MM.1S (cell line): ENCODE data around the gene LY9.

Source experiments
- DNase-seq: peaks from one replicate; pipeline ENCODE4 v3.0.0-alpha.2; 2015
- H2AFZ ChIP-seq: fragments of 300-600 bp; sonication (generic); 2 replicates; pipeline ENCODE4 v1.6.0; 2016; ENCODE audit warnings: antibody characterized with exemption, low read length
- H3F3A ChIP-seq: fragments of 300-600 bp; sonication (generic); 2 replicates; pipeline ENCODE4 v1.6.1; 2016; ENCODE audit warnings: mild to moderate bottlenecking, antibody characterized with exemption, low read length, moderate library complexity, mixed read lengths; ENCODE audit not compliant: insufficient read depth
- H3K27ac ChIP-seq: fragments of 300-600 bp; sonication (generic); 2 replicates; pipeline ENCODE4 v1.5.1; 2016; ENCODE audit warnings: mild to moderate bottlenecking, low read length
- H3K27me3 ChIP-seq: fragments of 300-600 bp; sonication (generic); replicated peaks from 2 replicates; pipeline ENCODE4 v1.6.0; 2016; ENCODE audit warnings: low read length; ENCODE audit not compliant: insufficient read depth
- H3K36me3 ChIP-seq: fragments of 300-600 bp; sonication (generic); replicated peaks from 2 replicates; pipeline ENCODE4 v1.6.1; 2016; ENCODE audit warnings: mild to moderate bottlenecking, low read length, mixed read lengths; ENCODE audit not compliant: insufficient read depth
- H3K4me1 ChIP-seq: fragments of 300-600 bp; sonication (generic); 2 replicates; pipeline ENCODE4 v1.6.1; 2016; ENCODE audit warnings: low read length, mixed read lengths
- H3K4me2 ChIP-seq: fragments of 300-600 bp; sonication (generic); 2 replicates; pipeline ENCODE4 v1.6.0; 2016; ENCODE audit warnings: low read depth, low read length
- H3K4me3 ChIP-seq: fragments of 300-600 bp; sonication (generic); 2 replicates; pipeline ENCODE4 v1.5.1; 2016; ENCODE audit warnings: low read length, mixed read lengths
- H3K79me2 ChIP-seq: fragments of 300-600 bp; sonication (generic); 2 replicates; pipeline ENCODE4 v1.6.1; 2016; ENCODE audit warnings: mixed run types, low read length, mixed read lengths
- H3K9ac ChIP-seq: fragments of 300-600 bp; sonication (generic); 2 replicates; pipeline ENCODE4 v1.6.1; 2016; ENCODE audit warnings: low read length, mixed read lengths
- H3K9me2 ChIP-seq: fragments of 300-600 bp; sonication (generic); replicated peaks from 2 replicates; pipeline ENCODE4 v1.6.1; 2016; ENCODE audit warnings: mild to moderate bottlenecking, low read length, mixed read lengths; ENCODE audit not compliant: insufficient read depth
- H3K9me3 ChIP-seq: fragments of 300-600 bp; sonication (generic); replicated peaks from 2 replicates; pipeline ENCODE4 v1.6.1; 2016; ENCODE audit warnings: mild to moderate bottlenecking, low read length, mixed read lengths; ENCODE audit not compliant: insufficient read depth
- H4K20me1 ChIP-seq: fragments of 300-600 bp; sonication (generic); 2 replicates; pipeline ENCODE4 v1.6.1; 2016; ENCODE audit warnings: mild to moderate bottlenecking, low read length, moderate library complexity, mixed read lengths; ENCODE audit not compliant: insufficient read depth
- CTCF ChIP-seq: fragments of 300-600 bp; sonication (generic); IDR thresholded peaks from 2 replicates; pipeline ENCODE4 v1.5.1; 2016; ENCODE audit warnings: antibody characterized with exemption, low read length, mixed read lengths
- EZH2 ChIP-seq: fragments of 300-600 bp; sonication (generic); optimal IDR thresholded peaks from 2 replicates; pipeline ENCODE3; 2017; ENCODE audit warnings: low read depth, mild to moderate bottlenecking, antibody characterized with exemption, low read length, mixed read lengths
- EZH2phosphoT487 ChIP-seq: fragments of 300-600 bp; sonication (generic); IDR thresholded peaks from 2 replicates; pipeline ENCODE4 v1.6.1; 2018; ENCODE audit warnings: antibody characterized with exemption, low read length

Gene LY9

GRCh38 chr1:160836561-160836960, 40.6 kb downstream of the LY9 start:
- Histone ChIP-seq H3K36me3 (no peaks in the 10 kb centered on the region), H3K9ac (no peak overlapping the region)
- no peak for TF ChIP-seq CTCF
- TF ChIP-seq EZH2phosphoT487: no peak
- TF ChIP-seq EZH2: no peak

DNA sequence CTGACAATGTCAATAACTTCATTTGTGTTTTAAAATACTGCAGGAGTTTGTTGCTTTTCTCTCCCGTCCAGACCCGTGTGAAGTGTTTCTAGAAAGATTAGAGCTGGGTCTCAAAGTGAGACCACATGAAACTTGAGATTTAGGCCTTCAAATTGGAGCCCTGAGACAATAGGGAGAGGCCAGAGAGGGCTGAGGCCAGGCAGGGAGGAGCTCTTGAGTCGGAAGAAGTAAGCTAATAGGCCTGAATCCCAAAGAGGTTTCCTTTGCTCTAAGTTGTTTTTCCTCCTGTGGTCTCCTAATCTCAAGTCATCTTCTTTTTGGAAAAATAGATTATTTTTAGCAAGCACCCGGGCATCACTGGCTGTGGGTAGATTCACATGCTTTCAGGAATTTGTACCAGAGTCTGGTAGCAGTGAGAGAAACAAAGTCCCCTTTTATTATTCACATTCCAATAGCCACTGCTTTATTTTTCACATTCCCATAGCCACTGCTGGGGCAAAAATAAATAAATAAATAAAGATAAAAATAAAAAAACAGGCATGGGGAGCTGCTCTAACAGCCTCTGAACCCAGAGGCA, 41.1 kb downstream of the LY9 start:
- Histone ChIP-seq H3K27me3 (no peaks in the 10 kb centered on the region), H3K9me3 (no peaks in the 10 kb centered on the region), H3K9ac (no peak overlapping the region)

More at GRCh38 chr1:160836561-160836960, 40.6 kb downstream of the LY9 start:
- Histone ChIP-seq H3K4me2 (no peak overlapping the region), H3K9me3 (no peaks in the 10 kb centered on the region), H3K79me2 (no peaks in the 10 kb centered on the region), H3K4me3 (no peak overlapping the region), H3K9me2 (no peaks in the 10 kb centered on the region), H4K20me1 (no peaks in the 10 kb centered on the region), H3K27me3 (no peaks in the 10 kb centered on the region), H3K4me1 (peaks cover 26% of the 10 kb centered on the region), H2AFZ (peak overlapping the region; percentile 21), H3F3A (peaks cover 7% of the 10 kb centered on the region; the same call in 1 of the 2 replicates), H3K27ac (peak overlapping the region; percentile 28; the same call in 1 of the 2 replicates)
- DNase-seq: no peak

DNA sequence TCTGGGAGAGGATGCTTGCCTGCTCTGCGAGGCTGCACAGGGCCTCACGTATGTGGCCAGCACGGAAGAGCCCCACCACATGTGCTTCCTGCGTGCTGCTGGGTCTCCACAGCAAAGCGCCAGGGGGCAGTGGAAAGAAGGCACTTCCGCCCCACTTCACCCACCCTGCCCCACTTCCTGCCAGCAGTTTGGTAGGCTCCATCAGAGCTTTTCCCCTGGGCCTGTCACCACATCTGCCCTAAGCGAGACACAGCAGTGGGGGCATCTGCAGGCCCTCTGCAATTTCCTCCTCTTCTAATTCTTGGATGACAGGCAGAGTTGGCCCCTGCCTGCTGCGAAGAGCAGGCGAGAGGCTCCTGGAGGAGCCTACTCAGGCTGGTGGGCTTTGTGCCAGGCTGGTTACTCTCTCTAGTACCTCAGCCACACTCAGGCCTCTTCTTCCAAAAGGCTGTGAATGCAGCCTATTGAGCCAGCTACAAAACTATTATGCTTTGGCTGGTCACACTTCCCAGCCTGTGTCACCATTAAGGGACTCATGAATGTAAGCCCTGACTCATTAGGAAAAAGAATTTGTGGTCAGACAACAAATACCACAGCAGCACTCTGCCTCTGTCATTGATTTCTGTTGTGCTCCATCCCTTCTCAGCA, 41.7 kb downstream of the LY9 start:
- Histone ChIP-seq H4K20me1 (no peaks in the 10 kb centered on the region), H3K9me2 (no peaks in the 10 kb centered on the region), H3K9ac (no peak overlapping the region), H3F3A (peaks cover 6% of the 10 kb centered on the region; the same call in 1 of the 2 replicates), H2AFZ (no peak overlapping the region), H3K79me2 (no peaks in the 10 kb centered on the region), H3K27me3 (no peaks in the 10 kb centered on the region), H3K4me2 (no peak overlapping the region), H3K4me3 (no peak overlapping the region), H3K27ac (peak overlapping the region; percentile 22; the same call in 1 of the 2 replicates), H3K36me3 (no peaks in the 10 kb centered on the region), H3K4me1 (peaks cover 37% of the 10 kb centered on the region), H3K9me3 (no peaks in the 10 kb centered on the region)
- peak; percentile 67 for DNase-seq
- TF ChIP-seq EZH2 (no peak), EZH2phosphoT487 (no peak), CTCF (no peak)

More for the DNA sequence above, 41.1 kb downstream of the LY9 start:
- Histone ChIP-seq H3K79me2 (no peaks in the 10 kb centered on the region), H3K9me2 (no peaks in the 10 kb centered on the region), H3K4me2 (no peak overlapping the region), H3K4me3 (no peak overlapping the region), H3K4me1 (peaks cover 31% of the 10 kb centered on the region), H3K27ac (peak overlapping the region; percentile 28; the same call in 1 of the 2 replicates), H3K36me3 (no peaks in the 10 kb centered on the region), H2AFZ (peak overlapping the region; percentile 21), H4K20me1 (no peaks in the 10 kb centered on the region), H3F3A (peaks cover 6% of the 10 kb centered on the region; the same call in 1 of the 2 replicates)
- peak; percentile 52 for DNase-seq
- TF ChIP-seq EZH2phosphoT487 (no peak), EZH2 (no peak), CTCF (no peak)
